GM12878 (cell line): ENCODE measurements around the gene NLN. TPM values are rescaled to one million over a fixed set of nuclear protein-coding genes. Genes with fewer than 3 reads are reported as not detected.

Source experiments
- CHD4 ChIP-seq: fragments of 200-600 bp; sonication (generic); IDR thresholded peaks from 2 replicates; pipeline ENCODE4 v1.6.1; 2016; ENCODE audit warnings: mild to moderate bottlenecking
- CUX1 ChIP-seq: IDR thresholded peaks from 2 replicates; pipeline ENCODE4 v1.6.1; 2012; ENCODE audit warnings: improper control_type of control experiment, low read depth, low read length; ENCODE audit not compliant: insufficient replicate concordance
- DPF2 ChIP-seq: fragments of 450-650 bp; IDR thresholded peaks from 2 replicates; pipeline ENCODE4 v1.6.1; 2017; ENCODE audit warnings: mild to moderate bottlenecking
- IKZF2 ChIP-seq, 2 experiments: fragments of 450-650 bp; IDR thresholded peaks; 2 replicates each; pipeline ENCODE4 v1.6.1; 2017; ENCODE audit warnings: mild to moderate bottlenecking in 2 of 2, moderate library complexity in 2 of 2
- NKRF ChIP-seq: fragments of 450-650 bp; conservative IDR thresholded peaks from 2 replicates; pipeline ENCODE4 v1.6.1; 2017; ENCODE audit warnings: mild to moderate bottlenecking, moderate library complexity
- PKNOX1 ChIP-seq: fragments of 450-650 bp; IDR thresholded peaks from 2 replicates; pipeline ENCODE4 v1.6.1; 2016; ENCODE audit warnings: mild to moderate bottlenecking
- RELB ChIP-seq: fragments of 450-650 bp; IDR thresholded peaks from 2 replicates; pipeline ENCODE4 v1.6.1; 2017; ENCODE audit warnings: low read depth, mild to moderate bottlenecking, moderate library complexity
- RUNX3 ChIP-seq: IDR thresholded peaks from 2 replicates; pipeline ENCODE4 v1.6.1; 2012; ENCODE audit warnings: low read length, inconsistent platforms
- TCF7 ChIP-seq: IDR thresholded peaks from 2 replicates; pipeline ENCODE4 v1.6.1; 2014; ENCODE audit warnings: antibody characterized with exemption, borderline replicate concordance
- USF2 ChIP-seq: IDR thresholded peaks from 2 replicates; pipeline ENCODE4 v1.6.1; 2011; ENCODE audit warnings: low read depth, low read length, improper control_type of control experiment, borderline replicate concordance
- ZNF217 ChIP-seq: fragments of 450-650 bp; IDR thresholded peaks from 2 replicates; pipeline ENCODE4 v1.6.1; 2017; ENCODE audit warnings: antibody characterized with exemption, mild to moderate bottlenecking
- polyA plus RNA-seq, 11 experiments: library from polyadenylated mRNA; depleted of rRNA in 4 of 11; unstranded in 6 of 11; stranded (reverse) in 5 of 11; fragments of >200 nt; fragmentation: Nextera tagmentation in 4 of 11; fragmentation: Illumina TruSeq in 1 of 11; extraction: Ambion mirVana in 4 of 11; extraction: Trizol in 1 of 11; gene quantifications; 1 replicate in 1 of 11; 2 replicates in 10 of 11; pipeline versions ENCODE4 v1.2.1 to v1.2.3, GENCODE V29; 2011 to 2016; ENCODE audit warnings: inconsistent platforms in 2 of 11, missing spikeins in 2 of 11, low read depth in 1 of 11
- total RNA-seq, 4 experiments: library from RNA; depleted of rRNA in 3 of 4; stranded (reverse); fragments of >200 nt in 3 of 4; fragmentation: Illumina TruSeq in 1 of 4; extraction: Trizol in 1 of 4; gene quantifications; 2 replicates each; pipeline versions ENCODE4 v1.2.1 to v1.2.3, GENCODE V29; 2013 to 2021

NLN gene
- total and polyA plus RNA-seq, 10 of the 15 experiments (the other 5 are each of a cell fraction or from before 2014, with no cell fraction given), result 6.8 to 56.9 (median 33.3) TPM

- TF ChIP-seq CUX1 (no peak), TCF7 (peak; percentile 66; the same call in 1 of the 2 replicates), DPF2 (peak; percentile 44; the same call in 1 of the 2 replicates), USF2 (no peak), CHD4 (no peak), PKNOX1 (peak; percentile 65; the same call in 1 of the 2 replicates), RELB (no peak), IKZF2 (IDR thresholded peaks at IDR 0.05) (0 out of 4 replicates have a peak, but pooled peaks of 1 of the 2 experiments have one; percentile 19), RUNX3 (0 out of 2 replicates have a peak, but pooled peaks have one; percentile 36), ZNF217 (0 out of 2 replicates have a peak, but pooled peaks have one; percentile 50), NKRF (0 out of 2 replicates have a peak, but pooled peaks have one; percentile 25)
Observed at GRCh38 chr5:65796751-65797316, 74.8 kb downstream of the NLN start (continued).
